Measurements from ENCODE around the gene GOLPH3L. TPM values are rescaled to one million over a fixed set of nuclear protein-coding genes. Genes with fewer than 3 reads are reported as not detected.
A peak's percentile ranks its signal among the peaks of the same experiment; 100 is the strongest.
"Not testable (repeated sequence)": the region's sequence is repeated elsewhere in the genome, so short reads cannot be mapped to it uniquely, and the experiment has no call there.

Gene GOLPH3L
- total RNA-seq, 1 donor from 2014 or later: 14.7 TPM

GRCh38 chr1:150718225-150718891 lies 21.4 kb upstream of the GOLPH3L start:
- no peak overlapping the region for H3K27ac ChIP-seq
- no peaks in the 10 kb centered on the region for H3K36me3 ChIP-seq
- H3K9me3 ChIP-seq: no peaks in the 10 kb centered on the region
- TF ChIP-seq, protein P1, sequence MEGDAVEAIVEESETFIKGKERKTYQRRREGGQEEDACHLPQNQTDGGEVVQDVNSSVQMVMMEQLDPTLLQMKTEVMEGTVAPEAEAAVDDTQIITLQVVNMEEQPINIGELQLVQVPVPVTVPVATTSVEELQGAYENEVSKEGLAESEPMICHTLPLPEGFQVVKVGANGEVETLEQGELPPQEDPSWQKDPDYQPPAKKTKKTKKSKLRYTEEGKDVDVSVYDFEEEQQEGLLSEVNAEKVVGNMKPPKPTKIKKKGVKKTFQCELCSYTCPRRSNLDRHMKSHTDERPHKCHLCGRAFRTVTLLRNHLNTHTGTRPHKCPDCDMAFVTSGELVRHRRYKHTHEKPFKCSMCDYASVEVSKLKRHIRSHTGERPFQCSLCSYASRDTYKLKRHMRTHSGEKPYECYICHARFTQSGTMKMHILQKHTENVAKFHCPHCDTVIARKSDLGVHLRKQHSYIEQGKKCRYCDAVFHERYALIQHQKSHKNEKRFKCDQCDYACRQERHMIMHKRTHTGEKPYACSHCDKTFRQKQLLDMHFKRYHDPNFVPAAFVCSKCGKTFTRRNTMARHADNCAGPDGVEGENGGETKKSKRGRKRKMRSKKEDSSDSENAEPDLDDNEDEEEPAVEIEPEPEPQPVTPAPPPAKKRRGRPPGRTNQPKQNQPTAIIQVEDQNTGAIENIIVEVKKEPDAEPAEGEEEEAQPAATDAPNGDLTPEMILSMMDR (IDR thresholded peaks at IDR 0.05): no peak
- no peak for DNase-seq (ENCODE audit: low spot score in 2 of 2)
- intact Hi-C loops (cut with DNase I): no loop called here
- H3K4me3 ChIP-seq: no peak overlapping the region
- no peaks in the 10 kb centered on the region for H3K27me3 ChIP-seq
- H3K4me1 ChIP-seq: no peaks in the 10 kb centered on the region

GRCh38 chr1:150709031-150709430 lies 12.1 kb upstream of the GOLPH3L start:
- H3K4me1 ChIP-seq; H3K4me3 ChIP-seq; DNase-seq (ENCODE audit: low spot score in 2 of 2); H3K9me3 ChIP-seq; intact Hi-C loops (cut with DNase I); H3K27me3 ChIP-seq; H3K27ac ChIP-seq; H3K36me3 ChIP-seq: not testable (repeated sequence)

GRCh38 chr1:150708595-150708994 lies 11.6 kb upstream of the GOLPH3L start:
- TF ChIP-seq, protein P1 (IDR thresholded peaks at IDR 0.05): no peak
- no peaks in the 10 kb centered on the region for H3K36me3 ChIP-seq
- no peak for DNase-seq (ENCODE audit: low spot score in 2 of 2)
- H3K4me3 ChIP-seq: no peak overlapping the region
- no peaks in the 10 kb centered on the region for H3K4me1 ChIP-seq
- H3K9me3 ChIP-seq: no peaks in the 10 kb centered on the region
- intact Hi-C loops (cut with DNase I): no loop called here
- H3K27ac ChIP-seq: no peak overlapping the region
- H3K27me3 ChIP-seq: no peaks in the 10 kb centered on the region

DNA sequence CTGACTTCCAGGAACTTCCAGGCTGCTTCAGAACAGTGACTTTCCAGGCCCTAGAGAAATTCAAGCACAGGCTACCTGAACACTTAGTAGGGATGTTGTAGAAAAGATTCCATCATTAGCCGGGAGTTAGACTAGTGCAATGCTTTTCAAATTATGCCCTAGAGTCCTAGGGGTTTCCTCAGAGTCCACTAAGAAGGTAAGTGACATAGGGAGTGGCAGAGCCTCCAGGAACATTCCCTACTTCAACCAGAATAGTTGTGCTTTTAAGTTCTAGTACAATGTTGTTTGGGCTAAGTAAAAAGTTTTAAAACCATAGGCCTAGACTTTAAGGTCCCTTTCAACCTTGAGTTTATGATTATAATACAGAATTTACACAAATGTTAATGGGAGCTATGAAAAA lies 9.1 kb upstream of the GOLPH3L start:
- TF ChIP-seq, protein P1 (IDR thresholded peaks at IDR 0.05): no peak
- no peak overlapping the region for H3K4me3 ChIP-seq
- H3K27ac ChIP-seq: no peak overlapping the region
- no peaks in the 10 kb centered on the region for H3K4me1 ChIP-seq
- H3K36me3 ChIP-seq: no peaks in the 10 kb centered on the region
- intact Hi-C loops (cut with DNase I): no loop called here
- H3K27me3 ChIP-seq: no peaks in the 10 kb centered on the region
- H3K9me3 ChIP-seq: no peaks in the 10 kb centered on the region
- no peak for DNase-seq (ENCODE audit: low spot score in 2 of 2)

- no peaks in the 10 kb centered on the region for H3K27me3 ChIP-seq
- DNase-seq (ENCODE audit: low spot score in 2 of 2): no peak
- no peak overlapping the region for H3K4me3 ChIP-seq
- TF ChIP-seq, protein P1 (IDR thresholded peaks at IDR 0.05): no peak
- H3K36me3 ChIP-seq: no peaks in the 10 kb centered on the region
- H3K4me1 ChIP-seq: no peaks in the 10 kb centered on the region
- no peaks in the 10 kb centered on the region for H3K9me3 ChIP-seq
- no peak overlapping the region for H3K27ac ChIP-seq
- intact Hi-C loops (cut with DNase I): no loop called here
Measured at GRCh38 chr1:150703427-150703826, 6.5 kb upstream of the GOLPH3L start.

DNA sequence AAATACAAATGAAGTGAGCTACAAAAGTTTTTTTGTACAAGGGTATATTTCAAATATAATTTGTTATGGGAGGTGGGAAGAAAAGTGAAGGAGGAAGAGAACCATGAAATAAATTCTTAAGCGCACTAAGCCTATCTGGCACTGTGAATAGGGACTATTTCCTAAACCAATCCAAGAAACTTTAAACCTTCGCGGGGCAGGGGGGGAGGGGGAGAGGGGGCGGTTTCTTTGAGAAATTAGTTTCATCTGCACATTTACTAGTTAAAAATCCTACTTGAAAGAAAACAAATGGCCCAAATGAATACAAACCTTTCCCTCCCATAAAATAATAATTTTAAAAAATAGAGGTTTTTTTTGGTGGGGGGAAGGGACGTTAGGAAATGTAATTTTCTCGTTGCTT lies 364 bp downstream of the GOLPH3L start:
- TF ChIP-seq, protein P1 (IDR thresholded peaks at IDR 0.05): no peak
- peak overlapping the region; percentile 3 to 61 for H3K27ac ChIP-seq
- peaks cover 0 to 2% of the 10 kb centered on the region in 2 donors for H3K4me1 ChIP-seq
- intact Hi-C loops (cut with DNase I): loop anchor here (5.0 to 10.0 kb wide), 7 partner anchors 64 to 468 kb away; partner anchors contain the start of genes ARNT, CERS2, LYSMD1 and MINDY1
- peaks cover 7 to 30% of the 10 kb centered on the region in 2 donors for H3K36me3 ChIP-seq
- H3K27me3 ChIP-seq: no peaks in the 10 kb centered on the region
- peak overlapping the region; percentile 77 to 79 for H3K4me3 ChIP-seq
- DNase-seq (ENCODE audit: low spot score in 2 of 2): no peak
- H3K9me3 ChIP-seq: no peaks in the 10 kb centered on the region
